Measurements from ENCODE around the gene CCDC47. TPM values are rescaled to one million over a fixed set of nuclear protein-coding genes. Genes with fewer than 3 reads are reported as not detected.
A peak's percentile ranks its signal among the peaks of the same experiment; 100 is the strongest.

The CCDC47 gene
- total and polyA plus RNA-seq, 4 donors = 33.0 to 87.2 (median 62.8) TPM

- no peaks in the 10 kb centered on the region for H3K27me3 ChIP-seq (ENCODE audit: control insufficient read depth in 4 of 4, insufficient read depth in 4 of 4, low read length in 3 of 4)
- H3K27ac ChIP-seq (ENCODE audit: low read depth in 1 of 2, low read length in 2 of 2) = no peak overlapping the region
- H3K9ac ChIP-seq (ENCODE audit: low read depth in 1 of 2, low read length in 2 of 2) = no peak overlapping the region
- 93% methylated on average over 10 of the region's 10 CpGs for WGBS
- DNase-seq (ENCODE audit: low spot score) = no peak
- TF ChIP-seq JUND (IDR thresholded peaks at IDR 0.05) (no peak), REST (IDR thresholded peaks at IDR 0.05) (no peak), NR2F2 (IDR thresholded peaks at IDR 0.05) (no peak)
- no peaks in the 10 kb centered on the region for H3K9me3 ChIP-seq (ENCODE audit: control insufficient read depth in 4 of 4, low read length in 3 of 4)
- no peak overlapping the region for H3K4me3 ChIP-seq (ENCODE audit: low read depth in 1 of 3, low read length in 3 of 3)
- peaks cover 0 to 20% (median 18%) of the 10 kb centered on the region in 4 donors for H3K4me1 ChIP-seq (ENCODE audit: control insufficient read depth in 4 of 4, insufficient read depth in 4 of 4, low read length in 3 of 4)
- H3K36me3 ChIP-seq (ENCODE audit: control insufficient read depth in 4 of 4, insufficient read depth in 3 of 4, low read depth in 1 of 4, low read length in 3 of 4) = peaks cover 12 to 88% (median 69%) of the 10 kb centered on the region in 4 donors
Observed at GRCh38 chr17:63820963-63821561, 47.7 kb upstream of the CCDC47 start.

GRCh38 chr17:63819585-63820537 lies 46.5 kb upstream of the CCDC47 start:
- DNase-seq (ENCODE audit: low spot score) = no peak
- no peaks in the 10 kb centered on the region for H3K9me3 ChIP-seq (ENCODE audit: control insufficient read depth in 4 of 4, low read length in 3 of 4)
- H3K27ac ChIP-seq (ENCODE audit: low read depth in 1 of 2, low read length in 2 of 2) = peak overlapping the region in 1 of 2 donors; percentile 42
- H3K36me3 ChIP-seq (ENCODE audit: control insufficient read depth in 4 of 4, insufficient read depth in 3 of 4, low read depth in 1 of 4, low read length in 3 of 4) = peaks cover 12 to 95% (median 75%) of the 10 kb centered on the region in 4 donors
- H3K27me3 ChIP-seq (ENCODE audit: control insufficient read depth in 4 of 4, insufficient read depth in 4 of 4, low read length in 3 of 4) = no peaks in the 10 kb centered on the region
- WGBS = 66% methylated on average over 21 of the region's 21 CpGs
- no peak for TF ChIP-seq REST (IDR thresholded peaks at IDR 0.05)
- TF ChIP-seq RAD21 (IDR thresholded peaks at IDR 0.05) = no peak
- no peak for TF ChIP-seq FOXA1 (IDR thresholded peaks at IDR 0.05)
- TF ChIP-seq HNF4A (conservative IDR thresholded peaks at IDR 0.05) = no peak
- TF ChIP-seq NR2F2 (IDR thresholded peaks at IDR 0.05) = no peak
- TF ChIP-seq GABPA (IDR thresholded peaks at IDR 0.05 in 1 of 2, conservative IDR thresholded peaks at IDR 0.05 in 1 of 2) = no peak
- TF ChIP-seq MAX (IDR thresholded peaks at IDR 0.05) = no peak
- no peak for TF ChIP-seq FOXA2 (IDR thresholded peaks at IDR 0.05)
- no peak for TF ChIP-seq CTCF (IDR thresholded peaks at IDR 0.05; ENCODE audit: low read depth, low read length, missing input control)
- TF ChIP-seq SP1 (IDR thresholded peaks at IDR 0.05) = no peak
- TF ChIP-seq ZBTB33 (IDR thresholded peaks at IDR 0.05) = no peak
- no peak for TF ChIP-seq HNF4G (IDR thresholded peaks at IDR 0.05)
- peaks cover 0 to 15% (median 13%) of the 10 kb centered on the region in 4 donors for H3K4me1 ChIP-seq (ENCODE audit: control insufficient read depth in 4 of 4, insufficient read depth in 4 of 4, low read length in 3 of 4)
- no peak overlapping the region for H3K9ac ChIP-seq (ENCODE audit: low read depth in 1 of 2, low read length in 2 of 2)
- no peak overlapping the region for H3K4me3 ChIP-seq (ENCODE audit: low read depth in 1 of 3, low read length in 3 of 3)

Measured in liver (tissue), 9 donors.